Smooth muscle cell (in vitro differentiated cells): ENCODE measurements around the gene TBC1D12. TPM values are rescaled to one million over a fixed set of nuclear protein-coding genes. Genes with fewer than 3 reads are reported as not detected.

ENCODE experiments used
- DNase-seq: peaks from one replicate; lab custom pipeline; 2025; ENCODE audit not compliant: unreplicated experiment; lab: John Stamatoyannopoulos, UW
- H2AFZ ChIP-seq: fragments of 200-600 bp; sonication (generic); 2 replicates; pipeline ENCODE4 v1.6.0; 2016; ENCODE audit warnings: antibody characterized with exemption, low read depth, mild to moderate bottlenecking
- H3F3A ChIP-seq: fragments of 200-600 bp; sonication (generic); 2 replicates; pipeline ENCODE4 v1.6.0; 2017; ENCODE audit warnings: antibody characterized with exemption, low read depth
- H3K27ac ChIP-seq: fragments of 200-600 bp; sonication (generic); 2 replicates; pipeline ENCODE4 v1.5.1; 2016; ENCODE audit warnings: low read depth, mild to moderate bottlenecking
- H3K27me3 ChIP-seq: fragments of 200-600 bp; sonication (generic); 2 replicates; pipeline ENCODE4 v1.6.1; 2016; ENCODE audit warnings: low read depth, mild to moderate bottlenecking
- H3K36me3 ChIP-seq: fragments of 200-600 bp; sonication (generic); 2 replicates; pipeline ENCODE4 v1.5.1; 2016; ENCODE audit warnings: low read depth
- H3K4me1 ChIP-seq: fragments of 200-600 bp; sonication (generic); 2 replicates; pipeline ENCODE4 v1.5.1; 2016; ENCODE audit warnings: low read depth
- H3K4me2 ChIP-seq: fragments of 200-600 bp; sonication (generic); 2 replicates; pipeline ENCODE4 v1.6.0; 2016; ENCODE audit warnings: mild to moderate bottlenecking
- H3K4me3 ChIP-seq: fragments of 200-600 bp; sonication (generic); 2 replicates; pipeline ENCODE4 v1.5.1; 2016; ENCODE audit warnings: mild to moderate bottlenecking
- H3K79me2 ChIP-seq: fragments of 200-600 bp; sonication (generic); 2 replicates; pipeline ENCODE4 v1.6.0; 2016; ENCODE audit warnings: low read depth, mild to moderate bottlenecking
- H3K9ac ChIP-seq: fragments of 200-600 bp; sonication (generic); 2 replicates; pipeline ENCODE4 v1.6.0; 2016; ENCODE audit warnings: low read depth
- H3K9me3 ChIP-seq: fragments of 200-600 bp; sonication (generic); replicated peaks from 2 replicates; pipeline ENCODE4 v1.5.1; 2016; ENCODE audit warnings: low read depth
- H4K20me1 ChIP-seq: fragments of 200-600 bp; sonication (generic); 2 replicates; pipeline ENCODE4 v1.6.0; 2016; ENCODE audit warnings: low read depth
- CTCF ChIP-seq: fragments of 200-600 bp; sonication (generic); IDR thresholded peaks from 2 replicates; pipeline ENCODE4 v1.5.1; 2017; ENCODE audit warnings: borderline replicate concordance, mild to moderate bottlenecking, antibody characterized with exemption; ENCODE audit not compliant: insufficient read depth, poor library complexity, severe bottlenecking
- WGBS: methylation state at CpG from one replicate; pipeline ENCODE4 v1.1.7; 2016; ENCODE audit warnings: low lambda C conversion rate; 5-methylcytosine and 5-hydroxymethylcytosine counted together
- polyA plus RNA-seq: library from polyadenylated mRNA; unstranded; fragments of >200 nt; fragmentation: Nextera tagmentation; extraction: Ambion mirVana; gene quantifications from 2 replicates; pipeline ENCODE4 v1.2.1, GENCODE V29; 2016
- total RNA-seq: library from RNA; depleted of rRNA; stranded (reverse); fragments of >200 nt; gene quantifications from 2 replicates; pipeline ENCODE4 v1.2.3, GENCODE V29; 2014

The TBC1D12 gene
- total and polyA plus RNA-seq, 2 experiments from 2014 or later, result 3.8 to 9.4 TPM

- Histone ChIP-seq H3K27ac (peak overlapping the region; percentile 66), H3K4me2 (peak overlapping the region; percentile 80), H4K20me1 (peaks cover 32% of the 10 kb centered on the region), H3K9ac (peak overlapping the region; percentile 3), H3F3A (peaks cover 17% of the 10 kb centered on the region), H3K36me3 (peaks cover 15% of the 10 kb centered on the region), H3K27me3 (no peaks in the 10 kb centered on the region), H2AFZ (no peak overlapping the region), H3K4me1 (peaks cover 12% of the 10 kb centered on the region), H3K4me3 (peak overlapping the region; percentile 26), H3K9me3 (no peaks in the 10 kb centered on the region), H3K79me2 (peaks cover 20% of the 10 kb centered on the region)
- 3% methylated on average over 2 of the region's 2 CpGs for WGBS
- TF ChIP-seq CTCF, result no peak
- no peak for DNase-seq
Measured at GRCh38 chr10:94358480-94358879, 43.9 kb upstream of the TBC1D12 start.

GRCh38 chr10:94361171-94361794, 41.1 kb upstream of the TBC1D12 start:
- Histone ChIP-seq H3K27ac (peak overlapping the region; percentile 90), H3K4me1 (peaks cover 12% of the 10 kb centered on the region), H3K4me3 (peak overlapping the region; percentile 55), H3K9me3 (no peaks in the 10 kb centered on the region), H4K20me1 (peaks cover 26% of the 10 kb centered on the region), H3K9ac (peak overlapping the region; percentile 82), H3K4me2 (peak overlapping the region; percentile 86), H2AFZ (no peak overlapping the region), H3K36me3 (peaks cover 8% of the 10 kb centered on the region), H3K27me3 (no peaks in the 10 kb centered on the region), H3F3A (peaks cover 17% of the 10 kb centered on the region), H3K79me2 (peaks cover 20% of the 10 kb centered on the region)
- WGBS, result 93% methylated on average over 4 of the region's 4 CpGs
- DNase-seq, result no peak
- no peak for TF ChIP-seq CTCF

GRCh38 chr10:94362360-94363250, 39.7 kb upstream of the TBC1D12 start, which contains the start of gene NOC3L:
Gene NOC3L (minus strand): TSS chr10:94362939. CDS start chr10:94362838, 101 bp downstream.
- DNase-seq, result peak; percentile 85
- TF ChIP-seq CTCF, result peak; percentile 88
- Histone ChIP-seq H3K36me3 (no peaks in the 10 kb centered on the region), H3K4me2 (peak within 1 kb of the TSS; percentile 86), H3K4me3 (peak within 1 kb of the TSS; percentile 55), H3K27me3 (no peaks in the 10 kb centered on the region), H3K27ac (peak within 1 kb of the TSS; percentile 90), H3K9me3 (no peaks in the 10 kb centered on the region), H3F3A (peaks cover 17% of the 10 kb centered on the region), H2AFZ (peak within 1 kb of the TSS; percentile 99), H3K79me2 (peaks cover 20% of the 10 kb centered on the region), H3K4me1 (peaks cover 12% of the 10 kb centered on the region), H3K9ac (peak within 1 kb of the TSS; percentile 82), H4K20me1 (peaks cover 20% of the 10 kb centered on the region)
- under 1% methylated on average over 46 of the region's 55 CpGs for WGBS
